Activated CD8-positive, alpha-beta memory T cell treated with anti-CD3 and anti-CD28 coated beads for 36 hours (primary cell): ENCODE results near the gene GSG1L2. TPM values are rescaled to one million over a fixed set of nuclear protein-coding genes. Genes with fewer than 3 reads are reported as not detected.
"Not testable (repeated sequence)": the region's sequence is repeated elsewhere in the genome, so short reads cannot be mapped to it uniquely, and the experiment has no call there.

Experiments used
- CTCF ChIA-PET: fragments of 350-600 bp; sonication (Branson Sonifier 250); formaldehyde crosslinking; loops from one replicate; lab custom pipeline; 2021; ENCODE audit warnings: antibody characterized with exemption; lab: Charles Lee
- POLR2A ChIA-PET: fragments of 350-600 bp; sonication (Branson Sonifier 250); formaldehyde crosslinking; loops from one replicate; lab custom pipeline; 2021; ENCODE audit warnings: antibody characterized with exemption; lab: Charles Lee
- total RNA-seq, 2 experiments: library from RNA; stranded (reverse); gene quantifications; one replicate each; pipeline ENCODE4 v1.2.3, GENCODE V29; 2021

Gene GSG1L2
- total RNA-seq, 2 experiments from 2014 or later: not detected

- CTCF ChIA-PET: no interaction called here
Measured at GRCh38 chr17:9798724-9799123, 23.2 kb downstream of the GSG1L2 start.

GRCh38 chr17:9798008-9798407 lies 23.9 kb downstream of the GSG1L2 start:
- ChIA-PET POLR2A (no interaction called here), CTCF (no interaction called here)

More at GRCh38 chr17:9798724-9799123, 23.2 kb downstream of the GSG1L2 start:
- POLR2A ChIA-PET: no interaction called here

- ChIA-PET CTCF (no interaction called here), POLR2A (no interaction called here)
Measured at GRCh38 chr17:9792181-9792840, 29.6 kb downstream of the GSG1L2 start.

GRCh38 chr17:9790889-9791876 lies 30.7 kb downstream of the GSG1L2 start, which contains the start of gene DHRS7C:
DHRS7C (minus strand) TSS chr17:9791592; CDS start chr17:9791284, 308 bp downstream.
- CTCF ChIA-PET: no interaction called here
- POLR2A ChIA-PET: no interaction called here

GRCh38 chr17:9790316-9790715 lies 31.6 kb downstream of the GSG1L2 start:
- CTCF ChIA-PET: no interaction called here
- POLR2A ChIA-PET: no interaction called here

GRCh38 chr17:9788601-9789000 lies 33.3 kb downstream of the GSG1L2 start:
- ChIA-PET CTCF (no interaction called here), POLR2A (no interaction called here)

- ChIA-PET POLR2A (no interaction called here), CTCF (no interaction called here)
Measured at GRCh38 chr17:9784544-9784943, 37.3 kb downstream of the GSG1L2 start.

GRCh38 chr17:9783465-9783864 lies 38.4 kb downstream of the GSG1L2 start:
- CTCF ChIA-PET: interaction anchor here (1.5 kb wide), 1 partner anchor 15 kb away, joined by 3 read pairs; no protein-coding TSS in a partner anchor

GRCh38 chr17:9783050-9783449 lies 38.8 kb downstream of the GSG1L2 start:
- ChIA-PET POLR2A (no interaction called here), CTCF (interaction anchor here (1.5 kb wide), 1 partner anchor 15 kb away, joined by 3 read pairs; no protein-coding TSS in a partner anchor)

More at GRCh38 chr17:9783465-9783864, 38.4 kb downstream of the GSG1L2 start:
- POLR2A ChIA-PET: not testable (repeated sequence)

GRCh38 chr17:9780552-9780951 lies 41.3 kb downstream of the GSG1L2 start:
- ChIA-PET POLR2A (no interaction called here), CTCF (no interaction called here)

- ChIA-PET CTCF (no interaction called here), POLR2A (no interaction called here)
Measured at GRCh38 chr17:9776911-9777310, 45.0 kb downstream of the GSG1L2 start.

- ChIA-PET CTCF (no interaction called here), POLR2A (no interaction called here)
Measured at GRCh38 chr17:9772658-9773057, 49.2 kb downstream of the GSG1L2 start.

- CTCF ChIA-PET: no interaction called here
- POLR2A ChIA-PET: no interaction called here
Measured at GRCh38 chr17:9771465-9771864, 50.4 kb downstream of the GSG1L2 start.

- ChIA-PET POLR2A (no interaction called here), CTCF (interaction anchor here (1.7 kb wide), 1 partner anchor 193 kb away, joined by 7 read pairs; the partner anchor contains the start of genes CFAP52 and STX8)
Measured at GRCh38 chr17:9769036-9769695, 52.7 kb downstream of the GSG1L2 start.

GRCh38 chr17:9768381-9768934 lies 53.4 kb downstream of the GSG1L2 start:
- POLR2A ChIA-PET: no interaction called here
- CTCF ChIA-PET: interaction anchor here (0.6 to 1.7 kb wide), 2 partner anchors 15 to 192 kb away, joined by 3 to 7 read pairs; partner anchors contain the start of genes CFAP52 and STX8

GRCh38 chr17:9767432-9767991 lies 54.4 kb downstream of the GSG1L2 start:
- ChIA-PET CTCF (interaction anchor here (1.7 kb wide), 1 partner anchor 191 kb away, joined by 7 read pairs; the partner anchor contains the start of genes CFAP52 and STX8), POLR2A (no interaction called here)

GRCh38 chr17:9766970-9767369 lies 54.9 kb downstream of the GSG1L2 start:
- POLR2A ChIA-PET: no interaction called here

GRCh38 chr17:9765322-9765721 lies 56.6 kb downstream of the GSG1L2 start:
- ChIA-PET POLR2A (no interaction called here), CTCF (no interaction called here)

More at GRCh38 chr17:9766970-9767369, 54.9 kb downstream of the GSG1L2 start:
- CTCF ChIA-PET: no interaction called here

- CTCF ChIA-PET: no interaction called here
- POLR2A ChIA-PET: no interaction called here
Measured at GRCh38 chr17:9763643-9764042, 58.2 kb downstream of the GSG1L2 start.
